NCI-H524 (cell line): ENCODE results near the gene OSBPL5.

Source experiments
- DNase-seq, 2 experiments: peaks; one replicate each; lab custom pipeline; 2025; lab: John Stamatoyannopoulos, UW

The OSBPL5 gene

GRCh38 chr11:3162410-3163240 is 2.5 kb downstream of the OSBPL5 start:
- no peak for DNase-seq

DNA sequence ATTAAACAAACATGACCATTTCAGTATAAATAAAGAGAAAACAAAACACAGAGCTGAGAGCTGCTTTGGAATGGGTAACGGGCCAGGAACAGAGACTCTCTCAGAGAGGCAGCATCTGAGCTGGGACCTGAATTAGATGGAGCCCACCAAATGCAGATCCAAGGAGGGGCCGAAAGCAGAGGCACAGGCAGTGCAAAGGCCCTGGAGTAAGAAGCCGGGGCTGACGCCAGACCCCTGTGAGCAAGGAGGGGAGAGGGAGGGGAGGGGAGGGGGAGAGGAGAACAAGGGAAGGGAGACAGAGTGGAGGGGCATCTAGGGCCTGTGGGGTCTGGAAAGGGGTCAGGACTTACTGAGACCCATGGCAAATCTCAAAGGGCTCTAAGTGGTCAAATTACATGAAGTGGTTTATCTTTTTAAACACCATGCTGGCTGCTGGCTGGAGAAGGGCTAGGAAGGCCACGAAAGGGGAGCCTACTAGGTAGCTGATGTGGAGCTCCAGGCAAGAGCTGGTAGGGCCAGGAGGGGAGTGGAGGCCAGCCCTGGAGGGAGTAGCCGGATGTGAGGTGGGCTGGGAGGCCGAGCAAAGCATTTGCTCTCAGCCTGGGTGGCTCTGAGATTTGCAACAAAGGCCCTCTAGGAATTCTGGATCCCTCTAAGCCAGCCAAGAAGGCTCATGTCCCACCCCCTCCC is 3.2 kb downstream of the OSBPL5 start:
- no peak for DNase-seq

GRCh38 chr11:3161309-3161708 is 3.8 kb downstream of the OSBPL5 start:
- no peak for DNase-seq

DNA sequence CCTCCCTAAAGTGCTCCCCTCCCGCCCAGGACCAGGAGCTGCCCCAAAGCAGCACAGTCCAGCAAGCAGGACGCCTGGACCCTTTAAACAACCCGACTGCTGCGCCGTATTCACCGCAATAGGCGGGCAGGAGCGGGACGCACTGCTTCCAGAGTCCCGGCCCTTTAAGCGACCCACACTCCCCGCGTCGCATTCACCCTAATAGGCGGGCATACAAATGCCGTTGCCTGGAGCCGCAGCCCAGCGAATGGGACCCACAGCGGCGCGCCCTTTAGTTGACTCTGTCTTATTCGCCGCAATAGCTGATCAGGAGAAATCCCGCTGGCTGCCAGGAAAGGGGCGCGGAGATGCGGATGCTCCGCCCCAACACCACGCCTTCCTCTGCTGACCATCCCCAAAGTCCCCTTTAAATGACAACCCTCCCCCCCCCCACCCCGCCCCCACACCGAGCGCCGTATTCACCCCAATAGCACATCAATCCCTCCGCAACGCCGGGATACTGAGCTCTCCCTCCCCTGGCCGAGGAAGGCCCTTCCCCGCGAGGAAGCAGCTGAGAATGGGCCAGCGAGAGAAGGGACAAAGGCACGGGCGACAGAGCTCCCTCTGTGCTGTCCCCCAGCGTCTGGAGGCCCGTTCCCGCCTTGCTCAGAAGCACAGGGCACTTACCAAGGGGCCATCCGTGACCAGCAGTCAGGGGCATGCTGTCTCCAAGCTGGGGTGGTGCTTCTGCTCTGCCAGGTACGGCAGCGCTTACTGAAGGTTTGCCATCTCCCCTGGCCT is 4.7 kb downstream of the OSBPL5 start:
- peak; percentile 66 to 80 for DNase-seq

- DNase-seq = no peak
These were observed 5.6 kb downstream of the OSBPL5 start for GRCh38 chr11:3159296-3160190.

DNA sequence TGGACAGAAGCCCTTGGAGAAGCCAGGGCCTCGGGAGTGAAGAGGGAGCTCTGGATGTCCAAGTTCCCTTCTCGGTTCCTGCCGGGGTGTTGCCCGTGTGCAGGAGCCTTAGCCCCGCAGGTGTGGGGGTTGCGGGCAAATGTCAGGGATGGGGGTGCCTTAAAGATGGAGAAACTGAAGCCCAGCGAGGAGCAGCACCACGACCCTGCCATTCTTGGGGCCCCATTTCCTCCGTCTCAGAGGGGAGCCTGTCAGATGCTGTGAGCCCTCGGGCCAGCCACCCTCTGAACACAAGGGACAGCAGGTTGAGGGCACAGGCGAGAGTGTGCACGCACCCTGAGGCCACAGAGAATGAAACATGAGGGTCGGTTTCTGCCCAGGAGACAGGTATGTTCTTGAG is 6.3 kb downstream of the OSBPL5 start:
- DNase-seq = no peak

GRCh38 chr11:3158131-3158591 is 6.9 kb downstream of the OSBPL5 start:
- DNase-seq = no peak

DNA sequence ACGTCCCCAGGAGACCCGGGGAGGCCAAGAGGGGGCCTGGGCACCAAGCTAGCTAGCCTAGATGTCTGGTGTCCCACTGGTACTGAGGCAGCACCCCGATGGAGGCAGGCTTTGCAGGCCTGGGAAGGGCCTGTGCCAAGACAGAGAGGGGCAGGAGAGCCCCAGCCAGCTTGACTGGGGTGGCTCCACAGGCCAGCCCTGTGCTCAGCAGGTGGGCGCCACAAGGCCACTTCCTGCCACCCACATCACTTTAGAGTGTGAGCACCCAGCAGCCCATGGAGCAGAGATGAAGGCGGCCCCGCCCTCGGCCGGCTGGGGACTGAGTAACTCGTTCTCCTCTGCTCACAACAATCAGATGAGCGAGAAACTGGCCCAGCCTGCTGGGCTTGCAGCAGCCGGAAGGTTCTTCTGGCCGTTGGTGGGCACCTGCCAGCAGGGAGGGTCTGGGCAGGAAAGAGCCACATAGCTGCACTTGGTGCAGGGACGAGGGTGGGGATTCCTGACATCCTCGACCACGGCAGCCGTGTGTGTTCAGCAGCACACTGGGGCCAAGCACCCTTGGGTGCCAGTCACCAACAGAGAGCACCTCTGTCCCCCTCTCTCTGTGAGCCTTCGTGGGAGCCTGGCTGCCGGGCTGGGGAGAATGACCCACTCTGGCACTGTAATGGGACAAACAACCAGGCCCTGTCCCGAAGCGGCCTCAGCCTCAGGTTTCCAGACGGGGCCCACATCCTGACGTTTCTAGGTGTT is 7.6 kb downstream of the OSBPL5 start:
- DNase-seq = no peak

- DNase-seq = no peak
These were observed 8.3 kb downstream of the OSBPL5 start for GRCh38 chr11:3156661-3157311.

DNA sequence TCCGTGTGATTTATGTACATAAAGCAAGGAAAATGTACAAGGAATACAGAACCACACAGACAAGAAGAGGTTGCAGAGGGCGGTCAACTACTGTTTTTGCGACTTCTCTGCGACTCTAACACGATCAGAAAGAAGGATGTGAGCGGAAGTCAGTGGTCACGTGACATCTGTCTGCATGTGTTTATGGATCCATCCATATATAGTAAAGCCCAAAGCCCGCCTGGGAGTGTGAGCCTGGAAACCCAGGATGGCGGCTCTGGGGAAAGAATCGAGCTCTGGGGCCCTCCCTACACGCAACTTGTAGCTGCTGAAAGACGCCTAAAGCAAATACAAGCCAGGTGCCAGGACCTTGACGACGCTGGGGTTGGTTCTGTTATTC is 8.8 kb downstream of the OSBPL5 start:
- no peak for DNase-seq

- DNase-seq = no peak
These were observed 9.3 kb downstream of the OSBPL5 start for GRCh38 chr11:3155691-3156258.

GRCh38 chr11:3155216-3155615 is 9.9 kb downstream of the OSBPL5 start:
- no peak for DNase-seq

DNA sequence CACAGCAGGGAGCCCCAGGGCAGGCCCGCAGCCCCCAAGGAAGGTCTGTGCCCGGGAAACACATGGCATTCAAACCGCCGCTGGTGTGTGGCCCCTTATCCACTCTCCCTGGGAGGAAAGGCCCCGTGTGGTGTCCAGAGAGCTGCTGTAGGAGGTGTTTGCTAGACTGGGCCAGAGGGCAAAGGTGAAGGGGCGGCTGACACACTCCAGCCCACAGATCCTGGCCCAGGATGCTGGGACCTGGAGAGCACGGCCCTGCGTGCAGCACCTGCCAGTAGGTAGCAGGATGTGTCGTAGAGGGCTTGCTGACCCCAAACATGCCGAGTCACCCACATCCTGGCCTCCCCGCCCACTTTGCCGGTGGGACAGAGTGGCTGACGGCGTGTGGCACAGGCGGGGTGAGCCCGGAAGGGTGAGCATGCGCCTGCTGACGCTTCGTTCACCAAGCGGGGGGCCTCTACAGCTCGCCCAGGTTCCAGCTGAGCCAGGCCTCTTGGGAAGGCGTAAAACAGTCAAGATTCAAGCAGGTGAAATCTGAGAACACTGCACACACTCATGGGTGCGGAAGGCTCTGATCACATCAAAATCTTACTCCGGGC is 11.0 kb downstream of the OSBPL5 start:
- peak in 1 of 2 experiments; percentile 55 for DNase-seq

DNA sequence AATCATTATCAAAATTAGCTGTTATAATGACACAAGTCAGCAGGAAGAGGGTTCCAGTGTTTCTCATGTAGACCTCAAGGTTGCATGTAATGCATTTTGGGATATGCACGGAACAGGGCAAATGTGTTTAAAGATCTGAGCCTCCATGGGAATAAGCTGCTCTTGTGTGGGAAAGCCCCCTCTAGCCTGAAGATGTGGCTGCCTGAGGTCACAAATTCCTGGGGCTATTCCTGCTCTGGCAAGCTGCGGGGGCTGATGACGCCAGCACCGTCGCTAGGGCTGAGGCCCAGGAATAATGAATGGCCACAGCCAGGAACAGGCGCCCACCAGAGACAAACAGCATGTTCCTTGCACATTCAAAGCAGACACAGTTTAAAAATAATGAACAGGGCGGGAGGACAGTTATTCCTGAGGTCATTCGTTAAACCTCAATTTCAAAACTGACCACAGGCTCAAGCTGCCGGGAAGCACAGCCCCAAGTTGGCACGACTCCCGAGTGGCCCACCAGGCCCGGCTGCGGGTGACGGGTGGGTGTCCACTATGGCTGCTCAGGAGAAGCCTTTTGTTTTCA is 11.7 kb downstream of the OSBPL5 start:
- DNase-seq = no peak

GRCh38 chr11:3152471-3153110 is 12.5 kb downstream of the OSBPL5 start:
- DNase-seq = no peak

GRCh38 chr11:3150726-3151125 is 14.4 kb downstream of the OSBPL5 start:
- DNase-seq = no peak

DNA sequence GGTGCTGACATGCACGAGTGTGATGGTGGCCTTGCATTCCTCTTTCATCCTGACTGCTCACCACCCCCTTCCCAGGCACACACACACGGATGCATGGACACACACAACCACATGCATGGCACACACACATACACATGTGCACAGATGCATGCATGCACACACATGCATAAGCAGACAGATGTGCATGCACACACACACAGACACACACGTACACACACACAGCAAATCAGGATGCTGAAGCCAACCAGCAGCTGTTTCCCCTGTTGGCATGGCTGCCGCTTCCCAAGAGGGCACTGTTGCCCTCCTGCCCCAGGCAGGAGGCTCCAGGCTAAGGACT is 15.3 kb downstream of the OSBPL5 start:
- no peak for DNase-seq

DNA sequence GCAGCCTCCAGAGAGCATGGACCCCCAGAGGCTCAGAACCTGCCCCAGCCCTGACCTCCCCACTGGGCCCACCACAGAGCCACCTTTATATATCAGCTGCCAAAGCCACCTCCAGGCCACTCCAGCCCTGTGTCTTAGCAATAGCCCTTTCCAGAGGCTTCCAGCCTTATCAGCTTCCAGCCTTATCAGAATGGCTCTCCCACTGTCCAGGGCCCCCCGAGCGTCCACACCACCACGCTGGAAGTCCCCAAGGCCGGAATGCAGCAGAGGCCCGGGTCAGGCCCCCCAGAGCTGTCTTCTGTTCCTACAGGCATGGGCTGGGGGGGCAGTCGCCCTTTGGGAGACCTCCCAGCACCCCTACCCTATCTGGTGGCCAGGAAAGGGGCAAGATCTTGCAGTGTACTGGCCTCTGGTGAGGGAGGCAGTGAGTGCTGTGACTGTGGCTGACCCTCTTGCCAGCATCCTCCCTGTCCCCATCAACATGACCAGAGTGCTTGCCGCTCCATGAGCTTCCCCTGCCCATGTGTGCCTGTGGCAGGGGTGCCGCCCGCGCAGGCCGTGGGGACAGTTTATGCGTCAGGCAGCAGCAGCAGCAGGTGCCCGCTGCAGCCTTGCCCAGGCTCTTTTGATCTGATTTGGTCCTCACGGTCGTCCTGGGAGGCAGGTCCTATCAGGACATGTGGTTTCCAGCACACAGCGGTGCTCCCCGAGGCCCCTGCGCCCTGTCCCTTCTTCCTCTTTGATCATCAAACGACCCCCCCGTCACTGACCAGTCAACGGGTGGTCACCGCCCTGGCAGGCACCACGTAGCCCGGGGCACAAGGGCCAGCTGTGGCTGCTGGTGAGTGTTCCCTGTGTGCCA is 15.9 kb downstream of the OSBPL5 start:
- DNase-seq = no peak
